ENCODE results near the gene OR5M10. TPM values are rescaled to one million over a fixed set of nuclear protein-coding genes. Genes with fewer than 3 reads are reported as not detected.
"Not testable (repeated sequence)": the region's sequence is repeated elsewhere in the genome, so short reads cannot be mapped to it uniquely, and the experiment has no call there.

Gene OR5M10
- total RNA-seq, result not detected

DNA sequence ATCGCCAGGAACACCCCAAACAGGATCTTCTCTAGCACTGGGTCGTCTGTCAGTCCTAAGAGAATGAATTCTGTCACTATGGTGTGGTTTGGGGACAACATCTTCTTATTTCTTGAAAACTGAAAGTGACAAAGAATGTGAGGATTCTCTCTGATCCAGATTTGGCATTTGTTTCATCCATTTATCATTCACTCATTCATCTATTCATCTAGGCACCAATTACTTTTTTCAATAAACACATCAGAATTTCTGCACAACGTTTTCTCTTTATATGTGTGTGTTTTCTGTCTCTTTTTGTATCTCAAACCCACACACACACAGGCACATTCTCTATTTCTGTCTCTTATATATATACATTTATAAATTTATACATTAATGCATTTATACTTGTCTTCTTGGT, at the start of gene OR5M10:
Gene OR5M10, minus strand, starts transcription at position 101 of the 400 bp plus-strand sequence. Its CDS starts 0 bp downstream, at position 101.
- intact Hi-C loops (cut with DNase I), result no loop called here
- DNase-seq (ENCODE audit: low spot score in 2 of 2), result no peak
- no peak within 1 kb of the TSS for H3K4me3 ChIP-seq
- TF ChIP-seq, protein P1, sequence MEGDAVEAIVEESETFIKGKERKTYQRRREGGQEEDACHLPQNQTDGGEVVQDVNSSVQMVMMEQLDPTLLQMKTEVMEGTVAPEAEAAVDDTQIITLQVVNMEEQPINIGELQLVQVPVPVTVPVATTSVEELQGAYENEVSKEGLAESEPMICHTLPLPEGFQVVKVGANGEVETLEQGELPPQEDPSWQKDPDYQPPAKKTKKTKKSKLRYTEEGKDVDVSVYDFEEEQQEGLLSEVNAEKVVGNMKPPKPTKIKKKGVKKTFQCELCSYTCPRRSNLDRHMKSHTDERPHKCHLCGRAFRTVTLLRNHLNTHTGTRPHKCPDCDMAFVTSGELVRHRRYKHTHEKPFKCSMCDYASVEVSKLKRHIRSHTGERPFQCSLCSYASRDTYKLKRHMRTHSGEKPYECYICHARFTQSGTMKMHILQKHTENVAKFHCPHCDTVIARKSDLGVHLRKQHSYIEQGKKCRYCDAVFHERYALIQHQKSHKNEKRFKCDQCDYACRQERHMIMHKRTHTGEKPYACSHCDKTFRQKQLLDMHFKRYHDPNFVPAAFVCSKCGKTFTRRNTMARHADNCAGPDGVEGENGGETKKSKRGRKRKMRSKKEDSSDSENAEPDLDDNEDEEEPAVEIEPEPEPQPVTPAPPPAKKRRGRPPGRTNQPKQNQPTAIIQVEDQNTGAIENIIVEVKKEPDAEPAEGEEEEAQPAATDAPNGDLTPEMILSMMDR (IDR thresholded peaks at IDR 0.05), result no peak
- no peaks in the 10 kb centered on the region for H3K9me3 ChIP-seq
- no peaks in the 10 kb centered on the region for H3K36me3 ChIP-seq
- H3K27ac ChIP-seq, result no peak within 1 kb of the TSS
- no peaks in the 10 kb centered on the region for H3K4me1 ChIP-seq
- no peaks in the 10 kb centered on the region for H3K27me3 ChIP-seq

DNA sequence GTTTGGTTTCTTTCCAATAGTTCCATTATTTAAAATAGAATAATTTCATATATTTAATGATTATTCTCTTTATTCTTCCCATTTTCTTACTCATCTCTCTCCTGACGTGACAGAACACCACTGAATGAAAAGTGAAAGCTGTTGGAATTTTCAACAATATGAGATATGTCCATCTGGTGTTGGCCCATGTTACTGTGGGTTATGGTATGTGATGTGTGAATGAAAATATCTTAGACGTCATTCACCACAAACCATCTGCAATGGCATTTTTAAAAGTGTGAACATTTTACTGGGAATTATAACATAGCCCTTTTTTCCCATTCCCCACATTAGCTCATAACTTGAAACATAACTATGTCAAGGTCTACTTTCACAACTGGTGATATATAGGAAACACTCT, 48.4 kb upstream of the OR5M10 start:
- no peak overlapping the region for H3K27ac ChIP-seq
- no peak for DNase-seq (ENCODE audit: low spot score in 2 of 2)
- H3K4me1 ChIP-seq, result no peaks in the 10 kb centered on the region
- H3K27me3 ChIP-seq, result no peaks in the 10 kb centered on the region
- no peaks in the 10 kb centered on the region for H3K36me3 ChIP-seq
- H3K4me3 ChIP-seq, result no peak overlapping the region
- TF ChIP-seq, protein P1 (IDR thresholded peaks at IDR 0.05), result no peak
- H3K9me3 ChIP-seq, result no peaks in the 10 kb centered on the region
- intact Hi-C loops (cut with DNase I), result loop anchor here (2.0 kb wide), 1 partner anchor 157 kb away; no protein-coding TSS in a partner anchor

DNA sequence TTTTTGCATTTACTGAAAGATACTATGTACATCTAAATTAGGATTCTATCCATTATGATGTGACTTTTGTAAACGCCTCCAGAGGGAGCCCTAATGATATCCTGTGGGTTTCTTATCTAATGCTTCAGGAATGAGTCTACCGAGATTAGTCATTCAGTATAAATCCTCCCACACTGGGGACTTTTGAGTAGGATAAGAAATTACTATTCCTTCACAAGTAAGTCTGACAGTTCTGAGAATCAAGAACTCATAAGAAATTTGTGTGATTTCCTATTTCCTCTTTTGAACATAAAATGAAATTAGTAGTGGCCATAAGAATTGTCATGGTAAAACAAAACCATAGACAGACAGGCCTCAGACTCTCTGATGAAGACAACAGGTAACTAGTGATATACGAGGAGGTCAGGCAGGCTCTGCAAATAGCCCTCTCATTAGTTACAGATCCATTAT, 47.2 kb upstream of the OR5M10 start:
- H3K9me3 ChIP-seq, result no peaks in the 10 kb centered on the region
- DNase-seq (ENCODE audit: low spot score in 2 of 2), result no peak
- H3K27me3 ChIP-seq, result no peaks in the 10 kb centered on the region
- no peak overlapping the region for H3K27ac ChIP-seq
- intact Hi-C loops (cut with DNase I), result loop anchor here (2.0 kb wide), 1 partner anchor 158 kb away; no protein-coding TSS in a partner anchor
- no peaks in the 10 kb centered on the region for H3K36me3 ChIP-seq
- no peak overlapping the region for H3K4me3 ChIP-seq
- no peaks in the 10 kb centered on the region for H3K4me1 ChIP-seq
- TF ChIP-seq, protein P1 (IDR thresholded peaks at IDR 0.05), result peak in 2 of 3 experiments; percentile 35 to 42

DNA sequence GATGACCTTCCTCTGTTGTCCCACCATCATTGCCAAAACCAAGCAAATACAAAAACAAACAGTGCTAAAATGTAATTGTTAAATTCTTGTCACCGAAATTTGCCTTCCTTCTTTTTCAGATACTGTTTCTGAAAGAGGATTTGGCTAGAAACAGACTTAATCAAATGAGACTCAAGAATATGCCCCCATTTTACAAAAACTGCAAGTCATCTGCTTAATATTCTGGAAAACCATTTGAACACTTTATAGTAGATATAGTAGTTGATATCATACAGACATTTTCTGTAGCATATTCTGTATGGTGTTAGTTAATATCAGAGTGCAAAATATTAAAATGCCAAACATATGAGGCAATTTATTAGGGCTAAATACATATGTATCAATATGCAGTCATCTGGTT, 33.7 kb upstream of the OR5M10 start:
- no peaks in the 10 kb centered on the region for H3K9me3 ChIP-seq
- H3K27ac ChIP-seq, result no peak overlapping the region
- H3K36me3 ChIP-seq, result no peaks in the 10 kb centered on the region
- intact Hi-C loops (cut with DNase I), result no loop called here
- TF ChIP-seq, protein P1 (IDR thresholded peaks at IDR 0.05), result no peak
- no peaks in the 10 kb centered on the region for H3K27me3 ChIP-seq
- H3K4me3 ChIP-seq, result no peak overlapping the region
- H3K4me1 ChIP-seq, result no peaks in the 10 kb centered on the region
- DNase-seq (ENCODE audit: low spot score in 2 of 2), result no peak

DNA sequence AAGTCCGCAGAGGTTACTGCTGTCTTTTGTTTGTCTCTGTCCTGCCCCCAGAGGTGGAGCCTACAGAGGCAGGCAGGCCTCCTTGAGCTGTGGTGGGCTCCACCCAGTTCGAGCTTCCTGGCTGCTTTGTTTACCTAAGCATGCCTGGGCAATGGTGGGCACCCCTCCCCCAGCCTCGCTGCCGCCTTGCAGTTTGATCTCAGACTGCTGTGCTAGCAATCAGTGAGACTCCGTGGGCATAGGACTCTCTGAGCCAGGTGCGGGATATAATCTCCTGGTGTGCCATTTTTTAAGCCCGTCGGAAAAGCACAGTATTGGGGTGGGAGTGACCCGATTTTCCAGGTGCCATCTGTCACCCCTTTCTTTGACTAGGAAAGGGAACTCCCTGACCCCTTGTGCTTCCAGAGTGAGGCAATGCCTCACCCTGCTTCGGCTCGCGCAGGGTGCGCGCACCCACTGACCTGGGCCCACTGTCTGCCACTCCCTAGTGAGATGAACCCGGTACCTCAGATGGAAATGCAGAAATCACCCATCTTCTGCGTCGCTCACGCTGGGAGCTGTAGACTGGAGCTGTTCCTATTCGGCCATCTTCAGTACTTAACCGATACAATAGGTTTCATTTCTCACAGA, 14.7 kb upstream of the OR5M10 start:
- H3K4me3 ChIP-seq; H3K4me1 ChIP-seq; H3K27ac ChIP-seq; H3K27me3 ChIP-seq; H3K36me3 ChIP-seq; intact Hi-C loops (cut with DNase I); DNase-seq (ENCODE audit: low spot score in 2 of 2); H3K9me3 ChIP-seq: not testable (repeated sequence)

DNA sequence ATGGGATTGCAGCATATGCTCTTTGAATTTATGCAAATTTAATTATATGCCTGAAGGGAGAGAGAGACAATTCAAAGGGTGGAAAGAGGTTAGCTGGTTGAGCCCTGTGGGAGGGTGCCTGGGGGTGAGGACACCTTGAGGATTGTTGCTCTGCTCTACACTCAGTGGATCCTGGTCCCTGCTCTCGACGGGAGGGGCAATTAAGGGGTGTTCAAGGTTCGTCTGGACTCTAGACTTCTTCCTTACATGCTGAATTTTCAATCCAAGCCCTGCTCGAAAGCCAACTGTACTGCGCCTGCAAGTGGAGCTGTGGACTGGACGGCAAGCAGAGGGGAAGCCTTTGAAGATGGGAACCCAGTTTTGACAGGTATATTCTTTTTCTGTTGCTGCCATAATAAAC, 18.9 kb downstream of the OR5M10 start:
- Histone ChIP-seq H3K4me3 (no peak overlapping the region), H3K27me3 (no peaks in the 10 kb centered on the region), H3K9me3 (no peaks in the 10 kb centered on the region), H3K27ac (no peak overlapping the region), H3K36me3 (no peaks in the 10 kb centered on the region), H3K4me1 (no peaks in the 10 kb centered on the region)
- intact Hi-C loops (cut with DNase I), result no loop called here
- TF ChIP-seq, protein P1 (IDR thresholded peaks at IDR 0.05), result no peak
- no peak for DNase-seq (ENCODE audit: low spot score in 2 of 2)

DNA sequence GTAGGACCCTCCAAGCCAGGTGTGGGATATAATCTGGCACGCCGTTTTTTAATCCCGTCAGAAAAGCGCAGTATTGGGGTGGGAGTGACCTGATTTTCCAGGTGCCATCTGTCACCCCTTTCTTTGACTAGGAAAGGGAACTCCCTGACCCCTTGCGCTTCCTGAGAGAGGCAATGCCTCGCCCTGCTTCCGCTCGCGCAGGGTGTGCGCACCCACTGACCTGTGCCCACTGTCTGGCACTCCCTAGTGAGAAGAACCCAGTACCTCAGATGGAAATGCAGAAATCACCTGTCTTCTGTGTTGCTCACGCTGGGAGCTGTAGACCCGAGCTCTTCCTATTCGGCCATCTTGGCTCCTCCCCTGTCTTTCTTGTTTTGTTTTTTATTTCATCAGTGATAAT, 22.8 kb downstream of the OR5M10 start:
- H3K4me1 ChIP-seq; H3K36me3 ChIP-seq; H3K4me3 ChIP-seq; H3K9me3 ChIP-seq; H3K27me3 ChIP-seq; H3K27ac ChIP-seq; DNase-seq (ENCODE audit: low spot score in 2 of 2); intact Hi-C loops (cut with DNase I): not testable (repeated sequence)
